ENCODE results near the gene SYT8.

SYT8 gene

GRCh38 chr11:1832920-1833295 lies 1.9 kb upstream of the SYT8 start:
- H3K9ac ChIP-seq (ENCODE audit: low read length) = no peak overlapping the region
- H3K9me3 ChIP-seq (ENCODE audit: low read length) = no peaks in the 10 kb centered on the region
- no peaks in the 10 kb centered on the region for H3K79me2 ChIP-seq (ENCODE audit: insufficient read depth, low read length)
- H3K4me2 ChIP-seq (ENCODE audit: low read length) = no peak overlapping the region
- TF ChIP-seq CTCF (IDR thresholded peaks at IDR 0.05; ENCODE audit: low read length) = no peak
- TF ChIP-seq EZH2 (IDR thresholded peaks at IDR 0.05; ENCODE audit: borderline replicate concordance, low read length) = no peak
- no peaks in the 10 kb centered on the region for H3K9me2 ChIP-seq (ENCODE audit: low read depth, low read length)
- H2AFZ ChIP-seq (ENCODE audit: low read length) = no peak overlapping the region
- H4K20me1 ChIP-seq (ENCODE audit: insufficient read depth, low read length) = no peaks in the 10 kb centered on the region
- no peaks in the 10 kb centered on the region for H3K36me3 ChIP-seq (ENCODE audit: insufficient read depth, low read length)
- H3K4me1 ChIP-seq (ENCODE audit: insufficient read depth, low read length, severe bottlenecking) = peaks cover 1% of the 10 kb centered on the region
- H3K27ac ChIP-seq (ENCODE audit: low read depth, low read length, poor library complexity, severe bottlenecking) = no peak overlapping the region
- H3K27me3 ChIP-seq (ENCODE audit: insufficient read depth, low read length) = no peaks in the 10 kb centered on the region; the same call in 1 of the 2 replicates
- H3K4me3 ChIP-seq (ENCODE audit: low read depth, low read length, poor library complexity, severe bottlenecking) = no peak overlapping the region
- no peaks in the 10 kb centered on the region for H3F3A ChIP-seq (ENCODE audit: insufficient read depth, low read length)

GRCh38 chr11:1834062-1834610 lies 654 bp upstream of the SYT8 start:
- H3K27ac ChIP-seq (ENCODE audit: low read depth, low read length, poor library complexity, severe bottlenecking) = no peak overlapping the region
- no peaks in the 10 kb centered on the region for H3K79me2 ChIP-seq (ENCODE audit: insufficient read depth, low read length)
- H3K4me3 ChIP-seq (ENCODE audit: low read depth, low read length, poor library complexity, severe bottlenecking) = no peak overlapping the region
- H2AFZ ChIP-seq (ENCODE audit: low read length) = no peak overlapping the region
- no peak overlapping the region for H3K9ac ChIP-seq (ENCODE audit: low read length)
- H3K4me2 ChIP-seq (ENCODE audit: low read length) = no peak overlapping the region
- peaks cover 4% of the 10 kb centered on the region for H3K4me1 ChIP-seq (ENCODE audit: insufficient read depth, low read length, severe bottlenecking)
- H4K20me1 ChIP-seq (ENCODE audit: insufficient read depth, low read length) = no peaks in the 10 kb centered on the region
- no peaks in the 10 kb centered on the region for H3K9me3 ChIP-seq (ENCODE audit: low read length)
- H3F3A ChIP-seq (ENCODE audit: insufficient read depth, low read length) = no peaks in the 10 kb centered on the region
- H3K9me2 ChIP-seq (ENCODE audit: low read depth, low read length) = no peaks in the 10 kb centered on the region
- no peaks in the 10 kb centered on the region for H3K36me3 ChIP-seq (ENCODE audit: insufficient read depth, low read length)
- TF ChIP-seq EZH2 (IDR thresholded peaks at IDR 0.05; ENCODE audit: borderline replicate concordance, low read length) (no peak), CTCF (IDR thresholded peaks at IDR 0.05; ENCODE audit: low read length) (no peak)
- H3K27me3 ChIP-seq (ENCODE audit: insufficient read depth, low read length) = no peaks in the 10 kb centered on the region; the same call in 1 of the 2 replicates

GRCh38 chr11:1835671-1836010 lies 851 bp downstream of the SYT8 start:
- H3K27me3 ChIP-seq (ENCODE audit: insufficient read depth, low read length) = no peaks in the 10 kb centered on the region; the same call in 1 of the 2 replicates
- H3K9me2 ChIP-seq (ENCODE audit: low read depth, low read length) = no peaks in the 10 kb centered on the region
- no peak overlapping the region for H3K4me3 ChIP-seq (ENCODE audit: low read depth, low read length, poor library complexity, severe bottlenecking)
- no peak overlapping the region for H3K9ac ChIP-seq (ENCODE audit: low read length)
- H4K20me1 ChIP-seq (ENCODE audit: insufficient read depth, low read length) = no peaks in the 10 kb centered on the region
- TF ChIP-seq CTCF (IDR thresholded peaks at IDR 0.05; ENCODE audit: low read length) = no peak
- no peak for TF ChIP-seq EZH2 (IDR thresholded peaks at IDR 0.05; ENCODE audit: borderline replicate concordance, low read length)
- H3K4me2 ChIP-seq (ENCODE audit: low read length) = no peak overlapping the region
- H2AFZ ChIP-seq (ENCODE audit: low read length) = no peak overlapping the region
- H3K79me2 ChIP-seq (ENCODE audit: insufficient read depth, low read length) = no peaks in the 10 kb centered on the region
- H3K9me3 ChIP-seq (ENCODE audit: low read length) = no peaks in the 10 kb centered on the region
- no peaks in the 10 kb centered on the region for H3F3A ChIP-seq (ENCODE audit: insufficient read depth, low read length)
- H3K27ac ChIP-seq (ENCODE audit: low read depth, low read length, poor library complexity, severe bottlenecking) = no peak overlapping the region
- no peaks in the 10 kb centered on the region for H3K36me3 ChIP-seq (ENCODE audit: insufficient read depth, low read length)
- H3K4me1 ChIP-seq (ENCODE audit: insufficient read depth, low read length, severe bottlenecking) = peaks cover 15% of the 10 kb centered on the region

All from OCI-LY1 (cell line).